CD4-positive, alpha-beta memory T cell (primary cell): Measurements from ENCODE around the gene ZNF48. TPM values are rescaled to one million over a fixed set of nuclear protein-coding genes. Genes with fewer than 3 reads are reported as not detected.

Experiments
- CTCF ChIA-PET: fragments of 350-600 bp; sonication (Branson Sonifier 250); formaldehyde crosslinking; loops from one replicate; lab custom pipeline; 2021; ENCODE audit warnings: inconsistent platforms; ENCODE audit not compliant: partially characterized antibody; lab: Charles Lee
- POLR2A ChIA-PET: fragments of 350-600 bp; sonication (Branson Sonifier 250); formaldehyde crosslinking; loops from one replicate; lab custom pipeline; 2021; ENCODE audit not compliant: partially characterized antibody; lab: Charles Lee
- DNase-seq, 5 donors: peaks; one replicate each; pipeline versions ENCODE4 v3.0.0 to v3.0.0-alpha.2; 2020 to 2022; ENCODE audit warnings: mixed read lengths in 1 of 5
- H3K27ac ChIP-seq: one replicate; pipeline ENCODE4 v1.7.0; 2013; ENCODE audit warnings: low read depth, low read length
- H3K27me3 ChIP-seq: 2 replicates; pipeline ENCODE4 v1.7.0; 2013; ENCODE audit warnings: mild to moderate bottlenecking, low read length, moderate library complexity; ENCODE audit not compliant: insufficient read depth
- H3K36me3 ChIP-seq: 2 replicates; pipeline ENCODE4 v1.7.0; 2013; ENCODE audit warnings: mild to moderate bottlenecking, low read length, moderate library complexity; ENCODE audit not compliant: insufficient read depth
- H3K4me1 ChIP-seq: 2 replicates; pipeline ENCODE4 v1.7.0; 2013; ENCODE audit warnings: mild to moderate bottlenecking, low read length, moderate library complexity; ENCODE audit not compliant: insufficient read depth
- H3K4me3 ChIP-seq, 2 donors: one replicate each; pipeline ENCODE4 v1.7.0; 2013; ENCODE audit warnings: low read length in 2 of 2, mild to moderate bottlenecking in 1 of 2
- H3K9me3 ChIP-seq, 2 donors: one replicate each; pipeline ENCODE4 v1.7.0; 2013; ENCODE audit warnings: low read length in 2 of 2, control low read depth in 1 of 2; ENCODE audit not compliant: control insufficient read depth in 1 of 2
- H3K27ac Mint-ChIP-seq, 7 donors: one replicate each; pipeline ENCODE4 v1.8.0; 2020 to 2021; ENCODE audit warnings: mixed read lengths in 7 of 7, mild to moderate bottlenecking in 6 of 7, inconsistent platforms in 3 of 7, moderate library complexity in 3 of 7
- H3K27me3 Mint-ChIP-seq, 2 donors: one replicate each; pipeline ENCODE4 v1.8.0; 2020 to 2021; ENCODE audit warnings: mixed read lengths in 2 of 2
- H3K36me3 Mint-ChIP-seq, 2 donors: one replicate each; pipeline ENCODE4 v1.8.0; 2020 to 2021; ENCODE audit warnings: mixed read lengths in 2 of 2, inconsistent platforms in 1 of 2, mild to moderate bottlenecking in 1 of 2
- H3K4me1 Mint-ChIP-seq, 4 donors: one replicate each; pipeline ENCODE4 v1.8.0; 2020 to 2021; ENCODE audit warnings: mixed read lengths in 4 of 4, mild to moderate bottlenecking in 1 of 4
- H3K4me3 Mint-ChIP-seq, 8 donors: one replicate each; pipeline ENCODE4 v1.8.0; 2020 to 2021; ENCODE audit warnings: mixed read lengths in 8 of 8, mild to moderate bottlenecking in 7 of 8, moderate library complexity in 6 of 8, inconsistent platforms in 3 of 8
- H3K9me3 Mint-ChIP-seq, 8 donors: one replicate each; pipeline ENCODE4 v1.8.0; 2020 to 2021; ENCODE audit warnings: mixed read lengths in 8 of 8, mild to moderate bottlenecking in 5 of 8, inconsistent platforms in 3 of 8, moderate library complexity in 1 of 8
- intact Hi-C: fragments of 100-400 bp; cut with micrococcal nuclease; formaldehyde crosslinking; loops from one replicate; pipeline ENCODE4 v1.15.1; 2023
- polyA plus RNA-seq, 2 donors: library from polyadenylated mRNA; unstranded; fragments of 300-500 nt; fragmentation: Illumina TruSeq; gene quantifications; one replicate each; pipeline ENCODE4 v1.2.3, GENCODE V29; 2021
- total RNA-seq, 2 experiments: library from RNA; stranded (reverse); gene quantifications; one replicate each; pipeline ENCODE4 v1.2.3, GENCODE V29; 2021

Gene ZNF48
- total and polyA plus RNA-seq, 4 experiments from 2014 or later, result 5.5 to 16.7 (median 13.2) TPM

GRCh38 chr16:30370456-30371247, 24.6 kb upstream of the ZNF48 start, which contains the start of gene TBC1D10B:
Gene TBC1D10B (minus strand): TSS chr16:30370494. CDS start chr16:30370183, 311 bp downstream.
- peak within 1 kb of the TSS; percentile 72 for H3K27ac ChIP-seq
- H3K9me3 Mint-ChIP-seq, result no peaks in the 10 kb centered on the region
- H3K36me3 Mint-ChIP-seq, result peaks cover 0 to 21% of the 10 kb centered on the region in 2 donors
- no peaks in the 10 kb centered on the region for H3K9me3 ChIP-seq
- H3K36me3 ChIP-seq, result peaks cover 4% of the 10 kb centered on the region
- H3K4me1 Mint-ChIP-seq, result peaks cover 43 to 60% (median 49%) of the 10 kb centered on the region in 4 donors
- peaks cover 46% of the 10 kb centered on the region for H3K4me1 ChIP-seq
- intact Hi-C loops, result loop anchor here (1.0 to 2.0 kb wide), 6 partner anchors 8 to 306 kb away; partner anchors contain the start of genes ALDOA, CD2BP2, FBRS and ZNF771
- H3K4me3 ChIP-seq, result peak within 1 kb of the TSS; percentile 67 to 88
- H3K27me3 Mint-ChIP-seq, result peaks cover 0 to 2% of the 10 kb centered on the region in 2 donors
- peak within 1 kb of the TSS; percentile 87 to 94 (median 90) for H3K4me3 Mint-ChIP-seq
- POLR2A ChIA-PET, result interaction anchor here (0.7 to 12.9 kb wide), 25 partner anchors 10 to 695 kb away, joined by 3 to 224 read pairs (median 5); partner anchors contain the start of genes ALDOA, CD2BP2, CORO1A and DCTPP1
- CTCF ChIA-PET, result interaction anchor here (0.6 to 2.6 kb wide), 19 partner anchors 8 to 279 kb away, joined by 3 to 41 read pairs (median 4); partner anchors contain the start of genes CD2BP2, SEPTIN1, TBX6 and ZNF48
- peak; percentile 99 to 100 (median 100) for DNase-seq
- H3K27me3 ChIP-seq, result no peaks in the 10 kb centered on the region
- H3K27ac Mint-ChIP-seq, result peak within 1 kb of the TSS; percentile 83 to 99 (median 95)

DNA sequence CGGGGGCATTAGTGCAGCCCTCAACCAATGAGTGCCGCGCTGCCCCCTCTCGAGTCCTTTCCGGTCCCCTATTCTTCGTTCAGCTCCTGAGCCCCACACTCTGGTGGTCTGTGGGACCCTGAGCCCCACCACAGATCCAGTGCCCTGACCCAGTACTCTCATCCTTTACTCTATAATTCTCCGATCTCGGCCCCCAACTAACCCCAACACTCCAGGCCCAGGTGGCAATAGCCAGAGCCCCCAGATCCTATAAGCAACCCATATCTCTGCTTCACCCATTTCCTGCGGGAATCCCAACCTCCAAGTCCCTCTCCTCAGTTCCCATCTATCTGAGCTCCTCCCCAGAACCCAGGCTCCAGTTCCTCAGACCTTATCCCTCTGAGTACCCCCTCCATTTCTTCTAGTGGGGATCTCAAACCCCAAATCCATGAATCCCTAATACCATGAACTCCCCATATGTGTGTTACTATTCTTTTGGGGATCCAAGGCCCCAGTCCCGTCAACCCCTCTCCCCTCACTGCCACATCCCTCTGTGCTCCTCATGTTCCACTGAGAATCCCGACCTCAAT, 23.9 kb upstream of the ZNF48 start:
- intact Hi-C loops, result loop anchor here (2.0 kb wide), 2 partner anchors 37 to 307 kb away; partner anchors contain the start of gene ALDOA
- POLR2A ChIA-PET, result interaction anchor here (0.7 to 12.9 kb wide), 25 partner anchors 9 to 695 kb away, joined by 3 to 224 read pairs (median 5); partner anchors contain the start of genes ALDOA, CD2BP2, CORO1A and DCTPP1
- H3K27ac ChIP-seq, result peak overlapping the region; percentile 68
- H3K9me3 ChIP-seq, result no peaks in the 10 kb centered on the region
- H3K9me3 Mint-ChIP-seq, result no peaks in the 10 kb centered on the region
- peaks cover 0 to 2% of the 10 kb centered on the region in 2 donors for H3K27me3 Mint-ChIP-seq
- CTCF ChIA-PET, result interaction anchor here (0.7 to 2.6 kb wide), 16 partner anchors 9 to 279 kb away, joined by 3 to 41 read pairs (median 4); partner anchors contain the start of genes CD2BP2, SEPTIN1, TBX6 and ZNF48
- peaks cover 0 to 18% of the 10 kb centered on the region in 2 donors for H3K36me3 Mint-ChIP-seq
- no peaks in the 10 kb centered on the region for H3K36me3 ChIP-seq
- H3K4me3 ChIP-seq, result peak overlapping the region; percentile 47 to 66
- H3K27me3 ChIP-seq, result no peaks in the 10 kb centered on the region
- H3K4me1 Mint-ChIP-seq, result peaks cover 43 to 56% (median 47%) of the 10 kb centered on the region in 4 donors
- H3K27ac Mint-ChIP-seq, result peak overlapping the region; percentile 80 to 99 (median 95)
- H3K4me1 ChIP-seq, result peaks cover 53% of the 10 kb centered on the region
- DNase-seq, result no peak
- H3K4me3 Mint-ChIP-seq, result peak overlapping the region; percentile 80 to 91 (median 84)

GRCh38 chr16:30372038-30372712, 23.0 kb upstream of the ZNF48 start:
- Histone ChIP-seq H3K4me3 (no peak overlapping the region), H3K27me3 (no peaks in the 10 kb centered on the region), H3K4me1 (peaks cover 54% of the 10 kb centered on the region), H3K9me3 (no peaks in the 10 kb centered on the region), H3K36me3 (no peaks in the 10 kb centered on the region), H3K27ac (peak overlapping the region; percentile 68)
- H3K36me3 Mint-ChIP-seq, result peaks cover 0 to 12% of the 10 kb centered on the region in 2 donors
- peaks cover 37 to 50% (median 43%) of the 10 kb centered on the region in 4 donors for H3K4me1 Mint-ChIP-seq
- H3K9me3 Mint-ChIP-seq, result no peaks in the 10 kb centered on the region
- peaks cover 0 to 2% of the 10 kb centered on the region in 2 donors for H3K27me3 Mint-ChIP-seq
- ChIA-PET POLR2A (interaction anchor here (1.0 to 12.9 kb wide), 10 partner anchors 9 to 306 kb away, joined by 4 to 224 read pairs (median 28); partner anchors contain the start of genes ALDOA, CD2BP2, SEPTIN1 and TBX6), CTCF (interaction anchor here (0.7 to 2.6 kb wide), 8 partner anchors 10 to 226 kb away, joined by 3 to 41 read pairs (median 6); partner anchors contain the start of genes SEPTIN1, ZNF48 and ZNF771)
- H3K27ac Mint-ChIP-seq, result peak overlapping the region; percentile 80 to 99 (median 95)
- intact Hi-C loops, result no loop called here
- DNase-seq, result no peak
- peak overlapping the region in 6 of 8 donors; percentile 80 to 91 (median 84) for H3K4me3 Mint-ChIP-seq

GRCh38 chr16:30372725-30373124, 22.5 kb upstream of the ZNF48 start:
- H3K4me3 Mint-ChIP-seq, result peak overlapping the region in 6 of 8 donors; percentile 2 to 80 (median 24)

GRCh38 chr16:30374538-30374937, 20.7 kb upstream of the ZNF48 start, which contains the start of gene MYL11:
Gene MYL11 (plus strand): TSS chr16:30374802. CDS start chr16:30374858, 56 bp downstream.
- peaks cover 0 to 5% (median 0%) of the 10 kb centered on the region in 8 donors for H3K9me3 Mint-ChIP-seq
- peaks cover 5 to 18% of the 10 kb centered on the region in 2 donors for H3K36me3 Mint-ChIP-seq
- H3K27ac Mint-ChIP-seq, result peak within 1 kb of the TSS; percentile 57 to 99 (median 81)
- H3K27ac ChIP-seq, result peak within 1 kb of the TSS; percentile 10
- ChIA-PET POLR2A (interaction anchor here (6.7 to 12.9 kb wide), 2 partner anchors 6 to 18 kb away, joined by 47 to 224 read pairs; partner anchors contain the start of genes CD2BP2 and SEPTIN1), CTCF (interaction anchor here (1.6 kb wide), 1 partner anchor 36 kb away, joined by 3 read pairs; no protein-coding TSS in a partner anchor)
- H3K4me1 ChIP-seq, result peaks cover 45% of the 10 kb centered on the region
- intact Hi-C loops, result no loop called here
- H3K9me3 ChIP-seq, result no peaks in the 10 kb centered on the region
- DNase-seq, result no peak
- H3K36me3 ChIP-seq, result no peaks in the 10 kb centered on the region
- no peaks in the 10 kb centered on the region for H3K27me3 ChIP-seq
- peaks cover 25 to 50% (median 38%) of the 10 kb centered on the region in 4 donors for H3K4me1 Mint-ChIP-seq
- H3K4me3 ChIP-seq, result no peak within 1 kb of the TSS
- peaks cover 0 to 2% of the 10 kb centered on the region in 2 donors for H3K27me3 Mint-ChIP-seq
- H3K4me3 Mint-ChIP-seq, result peak within 1 kb of the TSS in 2 of 8 donors; percentile 2 to 52

More at GRCh38 chr16:30372725-30373124, 22.5 kb upstream of the ZNF48 start:
- Mint-ChIP-seq H3K4me1 (peaks cover 36 to 50% (median 43%) of the 10 kb centered on the region in 4 donors), H3K27me3 (peaks cover 0 to 2% of the 10 kb centered on the region in 2 donors), H3K27ac (peak overlapping the region; percentile 12 to 95 (median 85)), H3K9me3 (no peaks in the 10 kb centered on the region), H3K36me3 (peaks cover 0 to 10% of the 10 kb centered on the region in 2 donors)
- H3K27me3 ChIP-seq, result no peaks in the 10 kb centered on the region
- intact Hi-C loops, result no loop called here
- H3K4me3 ChIP-seq, result no peak overlapping the region
- no peaks in the 10 kb centered on the region for H3K36me3 ChIP-seq
- CTCF ChIA-PET, result interaction anchor here (2.6 kb wide), 2 partner anchors 10 to 35 kb away, joined by 24 to 41 read pairs; partner anchors contain the start of genes SEPTIN1 and ZNF771
- no peak overlapping the region for H3K27ac ChIP-seq
- no peaks in the 10 kb centered on the region for H3K9me3 ChIP-seq
- POLR2A ChIA-PET, result interaction anchor here (1.0 to 12.9 kb wide), 4 partner anchors 8 to 45 kb away, joined by 4 to 224 read pairs (median 32); partner anchors contain the start of genes SEPTIN1 and ZNF771
- no peak for DNase-seq
- H3K4me1 ChIP-seq, result peaks cover 53% of the 10 kb centered on the region
